Psoas muscle (tissue), 8 donors: ENCODE measurements around the gene GPR132. TPM values are rescaled to one million over a fixed set of nuclear protein-coding genes. Genes with fewer than 3 reads are reported as not detected.
"Not testable (repeated sequence)": the region's sequence is repeated elsewhere in the genome, so short reads cannot be mapped to it uniquely, and the experiment has no call there.

ENCODE experiments used
- ATAC-seq, 4 donors: fragments of 200-7000 bp; cut with Tn5 transposase; one replicate each; pipeline ENCODE4 v1.9.1; 2020; ENCODE audit warnings: moderate library complexity in 3 of 4, mild to moderate bottlenecking in 2 of 4
- DNase-seq, 2 donors: peaks; one replicate each; pipeline ENCODE4 v3.0.0-alpha.2; 2020
- H3K27ac ChIP-seq: fragments of 200-600 bp; one replicate; pipeline ENCODE4 v1.8.0; 2022
- H3K27me3 ChIP-seq, 3 donors: fragments of 200-600 bp in 1 of 3; one replicate each; pipeline versions ENCODE4 v1.6.1 to v1.8.0; 2013 to 2022; ENCODE audit warnings: low read length in 2 of 3, mild to moderate bottlenecking in 2 of 3, moderate library complexity in 1 of 3; ENCODE audit not compliant: insufficient read depth in 3 of 3
- H3K36me3 ChIP-seq, 2 donors: fragments of 200-600 bp in 1 of 2; one replicate each; pipeline versions ENCODE4 v1.6.1 to v1.8.0; 2013 to 2022; ENCODE audit warnings: low read depth in 1 of 2, mild to moderate bottlenecking in 1 of 2, moderate library complexity in 1 of 2; ENCODE audit not compliant: insufficient read depth in 1 of 2
- H3K4me1 ChIP-seq: fragments of 200-600 bp; one replicate; pipeline ENCODE4 v1.8.0; 2022
- H3K4me3 ChIP-seq: fragments of 200-600 bp; one replicate; pipeline ENCODE4 v1.8.0; 2022; ENCODE audit warnings: mild to moderate bottlenecking
- H3K9me3 ChIP-seq: fragments of 200-600 bp; one replicate; pipeline ENCODE4 v1.8.0; 2022
- CTCF ChIP-seq: fragments of 200-600 bp; IDR thresholded peaks from one replicate; pipeline ENCODE4 v1.8.0; 2022; ENCODE audit warnings: antibody characterized with exemption
- WGBS, 3 donors: extraction: QIAGEN DNeasy Blood & Tissue Kit; methylation state at CpG; one replicate each; pipeline versions ENCODE4 v1.1.6 to v1.1.7; 2013; 5-methylcytosine and 5-hydroxymethylcytosine counted together
- intact Hi-C, 2 donors: fragments of 100-400 bp; cut with DNase I; formaldehyde crosslinking; loops; one replicate each; pipeline versions ENCODE4 v1.11.0 to v1.14.2; 2022
- polyA plus RNA-seq, 3 donors: library from polyadenylated mRNA; stranded (reverse); fragments of 200-250 nt; gene quantifications; one replicate each; pipeline ENCODE4 v1.2.3, GENCODE V29; 2013
- total RNA-seq, 4 donors: library from RNA; stranded (reverse); fragmentation: NEBNext Ultra II Directional in 2 of 4; extraction: Animal tissue kit (Norgen Biotek cat#: 25700) in 2 of 4; gene quantifications; one replicate each; pipeline versions ENCODE4 v1.2.1 to v1.2.4, GENCODE V29; 2021 to 2023
- donor health status: healthy with polysubstance abuse.
- donor health status: DM: no; HTN: no; CAD: no; lungs with moderate emphysema.
- donor health status: Bipolar disorder and iron deficiency.
- donor health status: healthy.
- donor health status: DM: yes; HTN: yes; CAD: no.
- donor health status: DM: no; HTN: no; CAD: no.
- donor health status: DM: no; HTN: no; CAD: no.
- donor health status: DM: yes; HTN: yes; CAD: no.

GPR132 gene
- total and polyA plus RNA-seq, 7 donors, result 0.08 to 0.60 (median 0.34) TPM

GRCh38 chr14:105085766-105086165 is 20.5 kb upstream of the GPR132 start:
- no peaks in the 10 kb centered on the region for H3K36me3 ChIP-seq
- no peak for TF ChIP-seq CTCF
- intact Hi-C loops, result loop anchor here (5.0 kb wide), 2 partner anchors 182 to 272 kb away; no protein-coding TSS in a partner anchor
- H3K4me3 ChIP-seq, result no peak overlapping the region
- no peak for DNase-seq
- WGBS, 3 donors, result 86 to 88% (median 86%) methylated on average over 5 of the region's 5 CpGs
- H3K27me3 ChIP-seq, result peaks cover 0 to 35% (median 9%) of the 10 kb centered on the region in 3 donors
- no peaks in the 10 kb centered on the region for H3K9me3 ChIP-seq
- no peak overlapping the region for H3K27ac ChIP-seq
- no peak for ATAC-seq
- no peaks in the 10 kb centered on the region for H3K4me1 ChIP-seq

- no peak for DNase-seq
- WGBS, 3 donors, result 75 to 88% (median 83%) methylated on average over 14 of the region's 14 CpGs
- H3K36me3 ChIP-seq, result no peaks in the 10 kb centered on the region
These were observed 19.7 kb upstream of the GPR132 start for GRCh38 chr14:105084741-105085571.

GRCh38 chr14:105083926-105084685 is 18.9 kb upstream of the GPR132 start:
- Histone ChIP-seq H3K9me3 (no peaks in the 10 kb centered on the region), H3K4me1 (no peaks in the 10 kb centered on the region), H3K27ac (no peak overlapping the region), H3K4me3 (no peak overlapping the region), H3K27me3 (peaks cover 0 to 35% (median 9%) of the 10 kb centered on the region in 3 donors), H3K36me3 (no peaks in the 10 kb centered on the region)
- ATAC-seq (no peak), DNase-seq (no peak)
- 73 to 74% (median 73%) methylated on average over 4 of the region's 4 CpGs for WGBS, 3 donors
- no peak for TF ChIP-seq CTCF
- intact Hi-C loops, result no loop called here

More at GRCh38 chr14:105084741-105085571, 19.7 kb upstream of the GPR132 start:
- H3K9me3 ChIP-seq, result no peaks in the 10 kb centered on the region
- intact Hi-C loops, result loop anchor here (5.0 kb wide), 2 partner anchors 182 to 272 kb away; no protein-coding TSS in a partner anchor
- H3K27ac ChIP-seq, result no peak overlapping the region
- peaks cover 0 to 35% (median 9%) of the 10 kb centered on the region in 3 donors for H3K27me3 ChIP-seq
- no peak for ATAC-seq
- H3K4me3 ChIP-seq, result no peak overlapping the region
- H3K4me1 ChIP-seq, result no peaks in the 10 kb centered on the region
- no peak for TF ChIP-seq CTCF

- no peaks in the 10 kb centered on the region for H3K9me3 ChIP-seq
- WGBS, 3 donors, result 89 to 100% (median 91%) methylated on average over 1 of the region's 1 CpG
- TF ChIP-seq CTCF, result no peak
- H3K27me3 ChIP-seq, result peaks cover 0 to 24% (median 9%) of the 10 kb centered on the region in 3 donors
- no peaks in the 10 kb centered on the region for H3K36me3 ChIP-seq
- DNase-seq, result no peak
- no peak overlapping the region for H3K4me3 ChIP-seq
- H3K4me1 ChIP-seq, result no peaks in the 10 kb centered on the region
- intact Hi-C loops, result no loop called here
- no peak for ATAC-seq
- H3K27ac ChIP-seq, result no peak overlapping the region
These were observed 17.5 kb upstream of the GPR132 start for GRCh38 chr14:105082703-105083102.

GRCh38 chr14:105081473-105081872 is 16.2 kb upstream of the GPR132 start:
- H3K9me3 ChIP-seq, H3K27ac ChIP-seq, H3K4me1 ChIP-seq, intact Hi-C loops, DNase-seq, H3K4me3 ChIP-seq, H3K36me3 ChIP-seq, ATAC-seq: not testable (repeated sequence)
- WGBS, 3 donors, result 78 to 85% (median 80%) methylated on average over 8 of the region's 8 CpGs
- peaks cover 0 to 12% (median 0%) of the 10 kb centered on the region in 3 donors for H3K27me3 ChIP-seq
